ENCODE results near the gene C10orf88.

DNA sequence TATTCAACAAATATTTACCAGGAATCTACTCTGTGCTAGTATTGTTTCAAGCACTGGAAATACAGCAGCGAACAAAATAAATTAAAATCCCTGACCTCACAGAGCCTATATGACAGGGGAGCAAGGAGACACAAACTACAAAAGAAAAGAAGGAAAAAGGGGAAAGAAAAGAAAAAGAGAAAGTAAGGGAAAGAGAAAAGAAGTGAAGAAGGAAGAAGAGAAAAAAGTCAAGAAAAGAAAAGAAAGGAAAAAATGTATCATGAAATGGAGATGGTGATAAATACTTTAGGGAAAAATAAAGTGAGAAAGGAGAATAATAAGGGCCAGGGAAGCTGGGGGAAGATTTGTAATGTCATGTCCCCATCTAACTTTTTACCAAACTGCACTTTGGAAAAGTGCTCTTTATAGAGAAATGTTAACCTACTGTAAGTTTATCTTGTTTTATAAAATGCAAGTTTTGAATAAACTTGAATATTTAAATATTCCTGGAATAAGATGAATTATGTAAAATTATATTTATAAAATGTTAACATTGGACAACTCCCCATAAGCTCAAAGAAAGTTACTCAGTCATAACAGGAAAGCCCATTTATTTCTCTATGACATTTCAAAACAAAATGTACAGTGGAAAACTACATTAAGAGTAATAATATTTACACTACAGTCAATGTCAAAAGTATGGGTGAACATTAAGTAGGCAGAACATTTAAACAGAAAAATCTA is 14.7 kb downstream of the C10orf88 start:
- TF ChIP-seq POLR2A (IDR thresholded peaks at IDR 0.05; ENCODE audit: low read length), result no peak
- TF ChIP-seq GATA1 (IDR thresholded peaks at IDR 0.05; ENCODE audit: low read depth, low read length), result no peak

All from erythroblast (primary cell).